Activated CD4-positive, alpha-beta T cell treated with anti-CD3 and anti-CD28 coated beads, Interleukin-2, amount 10 ng/mL, durations not matched to agents 7 days and 5 days (primary cell): Measurements from ENCODE around the gene ECSCR. TPM values are rescaled to one million over a fixed set of nuclear protein-coding genes. Genes with fewer than 3 reads are reported as not detected.
A peak's percentile ranks its signal among the peaks of the same experiment; 100 is the strongest.

Source experiments
- CTCF ChIA-PET: fragments of 350-600 bp; sonication (Branson Sonifier 250); formaldehyde crosslinking; loops from one replicate; lab custom pipeline; 2021; ENCODE audit warnings: antibody characterized with exemption; lab: Charles Lee
- POLR2A ChIA-PET: fragments of 350-600 bp; sonication (Branson Sonifier 250); formaldehyde crosslinking; loops from one replicate; lab custom pipeline; 2021; ENCODE audit warnings: antibody characterized with exemption; lab: Charles Lee
- DNase-seq: peaks from one replicate; pipeline ENCODE4 v3.0.0-alpha.2; 2020
- H3K27ac Mint-ChIP-seq: one replicate; pipeline ENCODE4 v1.8.0; 2021; ENCODE audit warnings: mild to moderate bottlenecking, moderate library complexity, mixed read lengths
- H3K27me3 Mint-ChIP-seq: one replicate; pipeline ENCODE4 v1.8.0; 2021; ENCODE audit warnings: mixed read lengths
- H3K36me3 Mint-ChIP-seq: one replicate; pipeline ENCODE4 v1.8.0; 2021; ENCODE audit warnings: low read depth, mixed read lengths
- H3K4me1 Mint-ChIP-seq: one replicate; pipeline ENCODE4 v1.8.0; 2021; ENCODE audit warnings: mixed read lengths
- H3K4me3 Mint-ChIP-seq: one replicate; pipeline ENCODE4 v1.8.0; 2021; ENCODE audit warnings: mild to moderate bottlenecking, moderate library complexity, mixed read lengths
- H3K9me3 Mint-ChIP-seq: one replicate; pipeline ENCODE4 v1.8.0; 2021; ENCODE audit warnings: mixed read lengths
- total RNA-seq, 2 experiments: library from RNA; stranded (reverse); gene quantifications; one replicate each; pipeline ENCODE4 v1.2.3, GENCODE V29; 2021

ECSCR gene
- total RNA-seq, 2 experiments from 2014 or later, result 0.45 to 0.73 TPM

DNA sequence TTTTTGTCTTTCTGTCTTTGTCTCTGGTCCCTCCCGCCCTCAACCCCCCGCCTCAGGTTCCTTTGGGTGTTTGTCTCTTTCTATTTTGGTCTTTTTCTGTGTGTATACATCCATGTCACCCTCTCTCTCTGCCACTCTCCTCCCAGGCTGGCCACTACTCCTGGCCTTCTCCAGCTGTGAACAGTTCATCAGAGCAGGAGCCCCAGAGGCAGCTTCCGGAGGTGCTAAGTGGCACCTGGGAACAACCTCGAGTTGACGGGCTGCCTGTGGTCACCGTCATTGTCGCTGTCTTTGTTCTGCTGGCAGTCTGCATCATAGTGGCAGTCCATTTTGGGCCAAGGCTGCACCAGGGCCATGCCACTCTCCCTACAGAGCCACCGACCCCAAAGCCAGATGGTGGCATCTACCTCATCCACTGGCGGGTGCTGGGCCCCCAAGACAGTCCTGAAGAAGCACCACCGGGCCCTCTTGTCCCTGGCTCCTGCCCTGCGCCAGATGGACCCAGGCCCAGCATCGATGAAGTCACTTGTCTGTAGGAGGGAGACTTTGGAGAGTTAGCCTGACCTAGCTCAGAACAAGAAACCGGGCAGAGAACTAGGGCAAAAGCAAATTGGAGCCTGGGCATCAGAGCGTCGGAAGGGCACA is 10.0 kb upstream of the ECSCR start:
- Mint-ChIP-seq H3K36me3 (peaks cover 34% of the 10 kb centered on the region), H3K9me3 (no peaks in the 10 kb centered on the region), H3K27ac (peak overlapping the region; percentile 99), H3K4me1 (peaks cover 84% of the 10 kb centered on the region), H3K27me3 (no peaks in the 10 kb centered on the region), H3K4me3 (peak overlapping the region; percentile 83)
- DNase-seq, result no peak
- ChIA-PET CTCF (interaction anchor here (0.6 to 3.2 kb wide), 3 partner anchors 11 to 42 kb away, joined by 4 to 9 read pairs (median 7); partner anchors contain the start of gene ECSCR), POLR2A (no interaction called here)

DNA sequence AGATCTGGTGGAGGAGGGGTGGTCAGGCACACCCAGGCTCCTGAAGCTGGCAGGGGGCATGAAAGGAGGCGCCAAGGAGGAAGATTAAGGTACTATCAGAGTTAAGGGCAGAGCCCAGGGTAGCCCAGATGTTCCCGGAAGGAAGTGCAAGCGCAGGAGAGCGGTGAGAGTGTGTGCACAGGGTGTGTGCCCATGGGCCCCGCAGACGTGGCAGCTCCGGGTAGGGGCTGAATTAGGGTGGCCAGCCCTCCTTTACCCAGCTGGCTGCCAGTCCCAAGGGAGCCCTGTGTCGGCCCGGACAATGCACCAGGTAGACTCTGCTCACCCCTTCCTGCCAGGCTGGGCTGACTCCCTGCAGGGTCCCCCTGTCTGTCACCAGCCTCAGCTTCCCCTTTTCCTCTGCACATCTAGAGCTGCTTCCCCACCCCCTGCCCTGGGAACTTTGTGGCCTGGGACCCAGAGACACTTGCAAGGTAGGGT is 8.3 kb upstream of the ECSCR start, which contains the start of gene SMIM33:
SMIM33 (plus strand) TSS at position 184 of the 480 bp plus-strand sequence; CDS start at position 302, 118 bp downstream.
- H3K36me3 Mint-ChIP-seq, result peaks cover 19% of the 10 kb centered on the region
- ChIA-PET CTCF (interaction anchor here (0.5 to 1.6 kb wide), 6 partner anchors 10 to 92 kb away, joined by 3 to 9 read pairs (median 4); no protein-coding TSS in a partner anchor), POLR2A (no interaction called here)
- no peaks in the 10 kb centered on the region for H3K9me3 Mint-ChIP-seq
- peak within 1 kb of the TSS; percentile 99 for H3K27ac Mint-ChIP-seq
- DNase-seq, result peak; percentile 47
- H3K4me3 Mint-ChIP-seq, result peak within 1 kb of the TSS; percentile 83
- H3K4me1 Mint-ChIP-seq, result peaks cover 74% of the 10 kb centered on the region
- H3K27me3 Mint-ChIP-seq, result no peaks in the 10 kb centered on the region

DNA sequence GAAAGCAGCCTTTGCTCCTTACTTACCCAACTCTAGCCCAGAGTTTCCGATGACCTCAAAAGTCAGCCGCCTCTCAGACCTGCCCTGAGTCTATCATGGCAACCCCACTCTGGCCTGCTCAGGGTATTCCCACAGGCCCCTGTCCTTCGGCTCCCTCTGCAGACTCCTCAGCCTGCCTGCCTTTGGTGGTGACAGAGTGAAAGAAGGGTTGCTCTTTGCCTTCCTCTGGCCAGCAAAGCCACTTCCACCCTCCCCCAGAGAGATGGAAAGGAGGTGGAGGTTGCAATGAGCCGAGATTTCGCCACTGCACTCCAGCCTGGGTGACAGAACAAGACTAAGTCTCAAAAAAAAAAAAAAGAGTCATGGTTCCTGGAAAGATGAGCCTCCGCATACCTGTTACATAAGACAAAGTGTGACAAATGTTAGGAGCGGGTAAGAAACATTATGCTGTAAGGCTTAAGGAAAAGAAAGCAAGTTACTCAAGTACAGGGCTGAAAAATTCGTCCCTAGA is 5.9 kb upstream of the ECSCR start:
- CTCF ChIA-PET, result interaction anchor here (0.9 to 1.6 kb wide), 2 partner anchors 10 to 48 kb away, joined by 3 read pairs; no protein-coding TSS in a partner anchor
- Mint-ChIP-seq H3K4me1 (peaks cover 52% of the 10 kb centered on the region), H3K27ac (peak overlapping the region; percentile 73), H3K4me3 (no peak overlapping the region), H3K27me3 (no peaks in the 10 kb centered on the region), H3K9me3 (no peaks in the 10 kb centered on the region), H3K36me3 (peaks cover 4% of the 10 kb centered on the region)
- POLR2A ChIA-PET, result no interaction called here
- no peak for DNase-seq

GRCh38 chr5:139461698-139462097 is 845 bp downstream of the ECSCR start:
- ChIA-PET POLR2A (no interaction called here), CTCF (interaction anchor here (1.0 to 2.1 kb wide), 5 partner anchors 12 to 71 kb away, joined by 3 to 9 read pairs (median 4); partner anchors contain the start of gene STING1)
- Mint-ChIP-seq H3K4me3 (no peak overlapping the region), H3K4me1 (peaks cover 44% of the 10 kb centered on the region), H3K36me3 (no peaks in the 10 kb centered on the region), H3K27me3 (no peaks in the 10 kb centered on the region), H3K9me3 (no peaks in the 10 kb centered on the region), H3K27ac (peak overlapping the region; percentile 27)
- no peak for DNase-seq

- Mint-ChIP-seq H3K36me3 (no peaks in the 10 kb centered on the region), H3K4me1 (peaks cover 50% of the 10 kb centered on the region), H3K9me3 (no peaks in the 10 kb centered on the region), H3K27me3 (no peaks in the 10 kb centered on the region), H3K4me3 (no peak overlapping the region), H3K27ac (peak overlapping the region; percentile 13)
- ChIA-PET POLR2A (no interaction called here), CTCF (interaction anchor here (1.2 to 2.1 kb wide), 3 partner anchors 13 to 39 kb away, joined by 4 to 9 read pairs (median 4); partner anchors contain the start of gene STING1)
- DNase-seq, result no peak
These were observed 1.4 kb downstream of the ECSCR start for GRCh38 chr5:139461176-139461575.

DNA sequence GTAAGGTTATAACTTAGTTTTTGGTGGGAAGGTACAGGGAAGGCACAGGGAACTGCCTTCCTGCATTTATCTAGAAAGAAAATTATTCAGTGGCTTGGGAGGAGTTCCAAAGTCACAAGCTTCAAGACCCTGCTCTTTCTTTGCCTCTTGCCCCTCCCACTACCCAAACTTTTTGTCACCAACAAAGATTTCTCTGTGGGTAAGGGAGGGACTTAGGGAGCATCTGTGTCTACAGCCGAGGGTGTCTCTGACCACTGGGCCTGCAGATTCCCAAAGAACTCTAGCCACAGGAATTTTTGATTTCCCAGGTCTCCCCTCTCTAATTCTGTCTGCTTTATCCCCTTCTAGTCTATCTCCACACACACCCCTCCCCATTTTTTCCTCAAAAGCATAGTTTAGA is 2.1 kb downstream of the ECSCR start:
- peaks cover 54% of the 10 kb centered on the region for H3K4me1 Mint-ChIP-seq

DNA sequence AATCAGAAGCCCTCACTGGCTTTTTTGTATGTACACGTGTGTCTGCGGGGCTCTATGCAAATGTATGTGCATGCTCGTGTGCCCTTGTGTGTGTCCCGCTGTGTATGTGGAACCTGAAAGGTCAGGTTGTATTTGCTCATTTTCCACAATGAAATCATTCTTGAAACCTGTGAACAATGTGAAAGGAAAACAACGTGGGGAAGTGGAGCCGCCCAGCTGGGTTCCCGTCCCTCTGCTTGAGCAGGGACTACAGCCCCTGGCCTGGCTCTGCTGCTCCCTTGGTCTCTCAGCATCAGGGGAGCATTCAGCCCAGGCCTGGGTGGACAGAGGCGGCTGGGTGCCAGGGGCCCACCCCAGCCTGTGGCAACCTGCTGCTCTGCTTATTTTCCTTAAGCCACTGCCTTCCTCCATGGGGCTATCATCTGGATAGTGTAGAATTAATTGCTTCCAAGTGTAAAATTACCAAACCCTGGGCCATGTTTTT is 3.0 kb downstream of the ECSCR start:
- Mint-ChIP-seq H3K9me3 (no peaks in the 10 kb centered on the region), H3K27ac (peak overlapping the region; percentile 92), H3K27me3 (no peaks in the 10 kb centered on the region), H3K4me3 (peak overlapping the region; percentile 29), H3K4me1 (peaks cover 64% of the 10 kb centered on the region), H3K36me3 (no peaks in the 10 kb centered on the region)
- ChIA-PET POLR2A (no interaction called here), CTCF (interaction anchor here (0.8 to 4.6 kb wide), 7 partner anchors 14 to 58 kb away, joined by 3 to 14 read pairs (median 4); no protein-coding TSS in a partner anchor)
- DNase-seq, result no peak

More for the DNA sequence above, 2.1 kb downstream of the ECSCR start:
- peak overlapping the region; percentile 92 for H3K27ac Mint-ChIP-seq
- H3K9me3 Mint-ChIP-seq, result no peaks in the 10 kb centered on the region
- CTCF ChIA-PET, result interaction anchor here (0.6 to 1.5 kb wide), 3 partner anchors 14 to 38 kb away, joined by 3 to 4 read pairs (median 4); no protein-coding TSS in a partner anchor
- POLR2A ChIA-PET, result no interaction called here
- no peak overlapping the region for H3K4me3 Mint-ChIP-seq
- no peak for DNase-seq
- H3K27me3 Mint-ChIP-seq, result no peaks in the 10 kb centered on the region
- no peaks in the 10 kb centered on the region for H3K36me3 Mint-ChIP-seq

DNA sequence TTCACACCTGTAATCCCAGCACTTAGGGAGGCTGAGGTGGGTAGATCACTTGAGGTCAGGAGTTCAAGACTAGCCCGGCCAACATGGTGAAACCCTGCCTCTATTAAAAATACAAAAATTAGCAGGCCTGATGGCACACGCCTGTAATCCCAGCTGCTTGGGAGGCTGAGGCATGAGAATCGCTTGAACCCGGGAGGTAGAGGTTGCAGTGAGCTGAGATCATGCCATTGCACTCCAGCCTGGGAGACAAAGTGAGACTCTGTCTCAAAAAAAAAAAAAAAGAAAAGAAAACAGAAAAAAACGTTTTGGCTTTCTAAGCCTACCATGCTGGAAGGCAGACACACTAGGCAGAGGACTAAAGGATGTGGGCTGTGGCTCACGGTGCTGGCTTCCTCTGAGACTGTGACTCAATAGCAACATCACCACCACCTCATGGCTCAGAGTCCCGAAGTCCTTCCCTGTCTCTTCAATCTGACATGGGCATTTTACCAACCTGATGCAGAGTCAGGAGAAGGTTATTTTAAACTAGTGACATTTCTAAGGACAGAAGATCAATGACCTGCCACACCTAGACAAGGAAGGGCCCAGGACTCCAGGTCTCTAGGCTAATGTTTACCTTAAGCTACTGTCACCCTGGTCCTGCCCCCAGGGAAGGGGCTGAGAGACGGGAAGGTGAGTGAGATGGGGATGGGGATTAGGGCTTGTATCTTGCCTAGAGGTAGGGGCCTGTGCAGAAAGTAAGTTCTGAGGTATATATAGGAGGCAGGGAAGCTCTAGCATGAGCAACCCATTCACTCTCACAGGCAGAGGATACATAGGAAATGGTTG is 3.7 kb downstream of the ECSCR start:
- no peaks in the 10 kb centered on the region for H3K27me3 Mint-ChIP-seq
- H3K4me3 Mint-ChIP-seq, result peak overlapping the region; percentile 58
- H3K4me1 Mint-ChIP-seq, result peaks cover 71% of the 10 kb centered on the region
- peak overlapping the region; percentile 92 for H3K27ac Mint-ChIP-seq
- H3K9me3 Mint-ChIP-seq, result no peaks in the 10 kb centered on the region
- DNase-seq, result peak; percentile 89
- ChIA-PET CTCF (interaction anchor here (0.7 to 4.6 kb wide), 12 partner anchors 10 to 59 kb away, joined by 3 to 14 read pairs (median 4); partner anchors contain the start of genes DNAJC18 and STING1), POLR2A (interaction anchor here (0.6 kb wide), 1 partner anchor 140 kb away, joined by 3 read pairs; no protein-coding TSS in a partner anchor)
- no peaks in the 10 kb centered on the region for H3K36me3 Mint-ChIP-seq

- DNase-seq, result no peak
- H3K36me3 Mint-ChIP-seq, result no peaks in the 10 kb centered on the region
These were observed 4.8 kb downstream of the ECSCR start for GRCh38 chr5:139457653-139458306.

GRCh38 chr5:139457241-139457640 is 5.3 kb downstream of the ECSCR start:
- peaks cover 74% of the 10 kb centered on the region for H3K4me1 Mint-ChIP-seq
- POLR2A ChIA-PET, result no interaction called here

More at GRCh38 chr5:139457653-139458306, 4.8 kb downstream of the ECSCR start:
- ChIA-PET POLR2A (no interaction called here), CTCF (interaction anchor here (0.7 to 4.6 kb wide), 9 partner anchors 11 to 66 kb away, joined by 3 to 14 read pairs (median 4); partner anchors contain the start of genes DNAJC18 and STING1)
- Mint-ChIP-seq H3K9me3 (no peaks in the 10 kb centered on the region), H3K4me1 (peaks cover 74% of the 10 kb centered on the region), H3K27me3 (no peaks in the 10 kb centered on the region), H3K4me3 (no peak overlapping the region), H3K27ac (peak overlapping the region; percentile 92)

GRCh38 chr5:139456776-139457175 is 5.8 kb downstream of the ECSCR start:
- CTCF ChIA-PET, result interaction anchor here (1.1 to 4.6 kb wide), 4 partner anchors 11 to 34 kb away, joined by 3 to 14 read pairs (median 8); partner anchors contain the start of genes DNAJC18 and SMIM33
- POLR2A ChIA-PET, result no interaction called here
- Mint-ChIP-seq H3K4me1 (peaks cover 74% of the 10 kb centered on the region), H3K9me3 (no peaks in the 10 kb centered on the region), H3K27ac (peak overlapping the region; percentile 92), H3K27me3 (no peaks in the 10 kb centered on the region), H3K36me3 (no peaks in the 10 kb centered on the region), H3K4me3 (no peak overlapping the region)
- DNase-seq, result no peak

More at GRCh38 chr5:139457241-139457640, 5.3 kb downstream of the ECSCR start:
- DNase-seq, result no peak
- no peaks in the 10 kb centered on the region for H3K9me3 Mint-ChIP-seq
- CTCF ChIA-PET, result interaction anchor here (0.7 to 4.6 kb wide), 6 partner anchors 12 to 65 kb away, joined by 3 to 14 read pairs (median 5); partner anchors contain the start of genes SMIM33 and STING1
- no peak overlapping the region for H3K4me3 Mint-ChIP-seq
- no peaks in the 10 kb centered on the region for H3K36me3 Mint-ChIP-seq
- H3K27me3 Mint-ChIP-seq, result no peaks in the 10 kb centered on the region
- peak overlapping the region; percentile 92 for H3K27ac Mint-ChIP-seq
